NCI-H524 (cell line): Measurements from ENCODE around the gene AEBP1.
A peak's percentile ranks its signal among the peaks of the same experiment; 100 is the strongest.
"Not testable (repeated sequence)": the region's sequence is repeated elsewhere in the genome, so short reads cannot be mapped to it uniquely, and the experiment has no call there.

ENCODE experiments used
- DNase-seq, 2 experiments: peaks; one replicate each; lab custom pipeline; 2025; lab: John Stamatoyannopoulos, UW

AEBP1 gene

DNA sequence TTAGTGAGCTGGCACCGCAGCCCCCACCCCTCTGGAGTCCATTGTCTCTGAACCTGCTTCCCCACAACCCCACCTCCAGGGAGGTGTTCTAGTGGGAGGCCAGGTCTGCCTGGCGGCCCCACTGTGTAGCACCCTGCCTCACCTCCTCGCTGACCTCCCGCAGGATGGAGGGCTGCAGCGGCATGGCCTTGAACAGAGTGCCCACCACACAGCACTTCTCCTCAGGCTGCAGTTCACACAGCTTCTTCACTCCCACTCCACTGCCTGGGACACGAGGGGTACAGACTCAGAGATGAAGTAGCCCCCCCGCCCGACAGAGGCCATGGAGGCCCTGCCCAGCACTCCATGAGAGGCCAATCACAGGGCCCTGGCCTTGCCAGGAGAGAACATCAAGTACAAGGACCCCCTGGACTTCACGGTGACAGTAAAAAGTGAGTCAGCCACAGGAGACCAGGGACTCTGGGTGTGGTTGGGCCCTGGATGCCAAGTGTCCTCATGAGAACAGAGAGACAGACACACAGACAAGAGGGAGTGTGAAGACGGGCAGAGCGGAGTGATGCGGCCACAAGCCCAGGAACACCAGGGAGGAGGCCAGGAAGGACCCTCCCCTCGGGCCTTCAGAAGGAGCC is 13.8 kb downstream of the AEBP1 start:
- no peak for DNase-seq

DNA sequence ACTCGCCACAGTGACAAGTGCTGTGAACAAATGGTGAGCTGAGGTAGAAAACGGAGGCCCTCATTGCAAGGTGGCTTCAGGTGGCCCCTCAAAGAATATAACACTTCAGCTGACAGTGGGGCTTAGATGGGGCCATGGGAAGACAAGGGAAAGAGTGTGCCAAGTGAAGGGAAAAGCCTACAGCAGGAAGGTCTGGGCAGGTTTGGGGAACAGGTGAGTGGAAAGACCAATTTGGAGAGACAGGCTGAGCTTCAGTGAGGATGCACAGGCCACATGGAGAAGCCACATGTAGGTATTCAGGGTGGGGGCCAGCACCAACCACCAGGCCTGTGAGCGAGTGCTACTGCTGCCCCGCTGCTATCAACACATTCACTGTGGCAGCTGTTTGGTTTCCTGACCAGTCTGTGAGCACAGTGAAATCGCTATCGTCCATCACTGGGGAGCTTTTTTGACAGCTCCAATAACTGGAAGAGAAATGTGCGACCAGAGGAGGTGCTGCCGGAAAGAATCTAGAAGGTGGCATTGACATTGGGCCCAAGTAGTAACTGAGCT is 15.8 kb downstream of the AEBP1 start:
- DNase-seq: no peak

DNA sequence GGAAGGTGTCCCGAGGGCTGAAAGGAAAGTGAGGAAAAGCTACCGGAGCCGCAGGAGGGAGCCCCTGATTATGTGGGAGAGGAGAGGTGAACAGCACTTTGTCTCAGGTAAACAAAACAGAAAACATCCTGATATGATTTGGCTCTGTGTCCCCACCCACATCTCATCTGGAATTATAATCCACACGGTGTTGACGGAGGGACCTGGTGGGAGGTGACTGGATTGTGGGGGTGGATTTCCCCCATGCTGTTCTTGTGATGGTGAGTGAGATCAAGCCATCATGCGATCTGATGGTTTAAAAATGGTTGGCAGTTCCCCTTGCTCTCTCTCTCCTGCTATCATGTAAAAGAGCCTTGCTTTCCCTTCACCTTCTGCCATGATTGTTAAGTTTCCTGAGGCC is 16.2 kb downstream of the AEBP1 start:
- DNase-seq: no peak

DNA sequence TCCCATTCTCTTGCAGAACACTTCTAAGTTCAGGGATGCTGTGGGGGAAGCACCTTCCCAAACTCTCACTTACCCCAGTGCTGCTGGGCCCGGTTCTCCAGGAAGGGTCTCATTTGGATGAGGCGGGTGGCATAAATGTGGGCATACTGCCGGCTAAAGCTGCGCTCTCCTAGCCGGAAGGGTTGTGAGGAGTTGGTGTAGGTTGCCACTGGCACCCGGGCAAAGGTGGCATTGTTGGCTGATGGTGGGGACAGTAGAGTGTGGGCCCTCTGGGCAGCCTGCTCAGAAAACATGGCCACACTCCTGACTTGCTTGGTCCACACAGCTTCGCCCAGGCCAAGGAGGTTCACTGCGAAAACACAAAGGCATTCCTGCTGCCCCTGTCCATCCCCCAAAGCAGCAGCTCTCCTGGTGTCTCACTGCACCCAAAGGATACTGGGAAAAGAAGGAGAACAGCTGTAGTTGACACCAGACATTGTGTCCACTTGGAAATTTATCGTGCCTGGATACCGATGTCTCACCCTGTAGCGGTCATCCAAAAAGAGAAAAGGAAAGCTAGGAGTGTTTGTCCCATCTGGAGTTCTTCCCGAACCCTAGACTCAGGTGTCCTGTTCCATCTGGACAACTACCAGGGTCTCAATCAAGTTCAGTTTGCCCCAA is 17.7 kb downstream of the AEBP1 start:
- no peak for DNase-seq

DNA sequence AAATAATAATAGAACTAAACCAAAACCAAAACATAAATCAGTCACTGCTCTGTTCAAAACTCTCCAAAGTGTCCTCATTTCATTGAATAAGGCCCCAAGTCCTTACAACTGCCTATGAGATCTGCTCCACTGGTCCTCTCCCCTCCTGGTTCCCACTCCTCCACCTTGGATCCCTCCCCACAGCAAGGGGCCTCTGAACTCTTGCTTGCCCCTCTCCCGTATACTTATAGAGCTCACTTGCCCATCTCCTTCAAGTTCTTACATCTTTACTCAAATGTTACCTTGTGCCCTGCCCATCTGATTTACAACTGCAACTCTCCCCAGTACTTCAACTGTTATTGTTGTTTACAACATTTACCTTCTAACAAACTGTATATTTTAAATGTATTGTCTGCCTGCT is 18.4 kb downstream of the AEBP1 start:
- no peak for DNase-seq

DNA sequence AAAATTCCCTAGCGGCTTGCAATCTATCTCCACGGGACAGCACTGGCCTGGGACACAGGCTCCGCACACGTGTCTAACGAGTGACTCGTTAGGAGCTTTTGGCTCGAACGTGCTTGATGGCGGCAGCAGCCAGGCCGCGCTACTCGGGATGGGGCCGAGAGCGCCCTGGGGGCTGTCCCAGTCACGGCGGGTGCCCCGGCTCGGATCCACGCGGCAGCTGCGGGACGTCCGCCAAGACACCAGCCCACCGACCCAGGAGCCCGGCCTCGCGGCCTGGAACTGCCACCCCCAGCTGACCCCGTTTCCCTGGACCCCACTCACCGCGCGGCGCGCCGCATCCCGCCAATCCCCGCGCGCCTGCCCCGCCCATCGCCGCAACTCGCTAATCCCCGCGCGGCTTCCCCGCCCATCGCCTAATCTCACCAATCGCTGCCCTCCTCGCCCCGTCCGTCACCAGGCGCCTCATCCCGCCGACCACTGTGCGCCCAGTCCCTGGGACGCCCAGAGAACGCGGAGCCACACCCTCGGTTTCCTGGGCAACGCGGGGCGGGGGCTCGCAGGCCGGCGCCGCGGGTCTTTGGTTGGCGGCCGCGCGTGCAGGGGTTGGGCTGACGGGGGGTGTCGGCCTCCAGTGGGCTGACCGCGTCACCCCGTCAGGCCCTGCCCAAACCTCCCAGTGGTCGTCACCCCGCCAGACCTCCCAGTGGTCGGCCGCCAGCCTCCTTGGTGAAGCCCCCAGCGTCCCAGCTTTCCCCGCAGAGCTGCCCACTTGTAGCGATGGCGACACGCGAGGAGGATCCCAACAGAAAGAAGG is 19.3 kb downstream of the AEBP1 start, which contains the start of gene POLD2:
Gene POLD2 (minus strand): TSS at position 359 of the 814 bp plus-strand sequence. CDS start 1,495 bp downstream, outside the sequence.
- peak; percentile 93 to 95 for DNase-seq

DNA sequence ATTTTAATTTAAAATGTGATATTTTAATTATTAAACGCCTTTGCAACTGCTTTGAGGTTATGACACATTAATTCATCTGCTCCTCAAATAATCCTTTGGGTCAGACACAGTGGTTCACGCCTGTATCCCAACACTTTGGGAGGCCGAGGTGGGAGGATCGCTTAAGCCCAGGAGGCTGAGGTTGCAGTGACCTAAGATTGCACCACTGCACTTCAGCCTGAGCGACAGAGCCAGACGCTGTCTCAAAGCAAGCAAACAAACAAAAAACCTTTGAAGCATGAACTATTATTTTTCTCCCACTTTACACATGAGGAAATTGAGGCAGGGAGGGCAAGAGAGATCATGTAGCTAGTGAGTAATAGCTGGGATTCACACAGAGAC is 20.7 kb downstream of the AEBP1 start:
- no peak for DNase-seq

DNA sequence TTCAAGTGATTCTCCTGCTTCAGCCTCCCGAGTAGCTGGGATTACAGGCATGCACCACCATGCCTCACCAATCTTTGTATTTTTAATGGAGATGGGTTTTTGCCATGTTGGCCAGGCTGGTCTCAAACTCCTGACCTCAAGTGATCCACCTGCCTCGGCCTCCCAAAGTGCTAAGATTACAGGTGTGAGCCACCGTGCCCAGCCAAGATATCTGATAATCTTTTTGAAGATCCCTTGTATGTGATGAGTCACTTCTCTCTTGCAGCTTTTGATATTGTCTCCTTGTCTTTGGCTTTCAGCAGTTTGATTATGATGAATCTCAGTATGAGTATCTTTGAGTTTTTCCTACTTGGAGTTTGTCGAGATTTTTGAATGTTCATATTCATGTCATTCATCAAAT is 22.4 kb downstream of the AEBP1 start:
- DNase-seq: not testable (repeated sequence)

DNA sequence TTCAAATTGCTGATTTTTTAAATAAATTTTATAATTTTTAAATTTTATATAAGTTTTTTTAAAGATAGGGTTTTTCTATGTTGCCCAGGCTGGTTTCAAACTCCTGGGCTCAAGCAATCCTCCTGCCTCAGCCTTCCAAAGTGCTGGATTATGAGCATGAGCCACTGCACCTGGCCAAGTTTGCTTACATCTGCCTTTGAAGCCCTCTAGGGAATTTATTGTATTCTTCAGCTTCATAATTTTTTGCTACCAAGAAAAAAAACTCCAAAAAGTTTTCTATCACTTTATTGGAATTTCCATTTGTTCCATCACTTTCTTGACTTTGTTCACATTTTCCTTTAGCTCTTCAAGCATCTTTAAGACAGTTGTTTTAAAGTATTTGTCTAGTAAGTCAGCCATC is 23.0 kb downstream of the AEBP1 start:
- DNase-seq: no peak

DNA sequence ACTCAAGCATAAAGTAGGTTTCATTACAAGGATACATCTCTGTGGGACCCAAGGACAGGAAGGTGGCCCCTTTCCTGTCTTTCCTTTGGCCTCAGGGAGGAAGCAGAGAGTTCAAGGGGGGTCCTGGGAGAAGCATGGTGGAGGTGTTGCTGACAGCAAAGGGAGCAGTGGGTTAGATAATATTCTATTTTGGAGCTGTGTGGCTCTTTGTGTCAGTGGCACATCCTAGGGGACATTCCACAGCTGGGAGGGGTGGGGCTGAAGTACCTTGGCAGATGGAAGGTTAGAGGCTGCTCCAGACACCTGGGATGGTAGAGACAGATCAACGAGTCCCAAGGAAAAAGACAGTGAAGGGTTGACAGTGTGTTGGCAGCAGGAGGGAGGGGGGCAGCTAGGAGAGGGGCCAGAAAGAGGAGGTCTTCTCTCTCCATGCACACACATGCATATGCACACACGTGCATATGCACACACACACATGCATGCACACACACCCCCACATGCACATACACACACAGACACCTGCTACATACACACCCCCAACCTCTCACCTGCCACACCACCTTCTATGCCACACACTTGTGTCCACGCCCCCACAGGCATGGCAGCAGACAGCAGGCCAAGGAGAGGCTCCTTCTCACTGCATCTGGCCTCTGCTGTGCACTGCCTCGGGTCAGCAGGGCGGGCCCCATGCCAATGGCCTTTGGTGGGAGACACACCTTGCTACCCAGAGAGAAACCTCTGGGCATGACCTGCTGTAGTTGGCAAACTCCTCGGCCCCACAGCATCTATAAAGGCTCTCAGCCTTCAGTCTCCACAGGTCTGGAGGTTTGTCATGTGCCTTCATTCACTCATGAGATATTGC is 24.8 kb downstream of the AEBP1 start:
- no peak for DNase-seq

DNA sequence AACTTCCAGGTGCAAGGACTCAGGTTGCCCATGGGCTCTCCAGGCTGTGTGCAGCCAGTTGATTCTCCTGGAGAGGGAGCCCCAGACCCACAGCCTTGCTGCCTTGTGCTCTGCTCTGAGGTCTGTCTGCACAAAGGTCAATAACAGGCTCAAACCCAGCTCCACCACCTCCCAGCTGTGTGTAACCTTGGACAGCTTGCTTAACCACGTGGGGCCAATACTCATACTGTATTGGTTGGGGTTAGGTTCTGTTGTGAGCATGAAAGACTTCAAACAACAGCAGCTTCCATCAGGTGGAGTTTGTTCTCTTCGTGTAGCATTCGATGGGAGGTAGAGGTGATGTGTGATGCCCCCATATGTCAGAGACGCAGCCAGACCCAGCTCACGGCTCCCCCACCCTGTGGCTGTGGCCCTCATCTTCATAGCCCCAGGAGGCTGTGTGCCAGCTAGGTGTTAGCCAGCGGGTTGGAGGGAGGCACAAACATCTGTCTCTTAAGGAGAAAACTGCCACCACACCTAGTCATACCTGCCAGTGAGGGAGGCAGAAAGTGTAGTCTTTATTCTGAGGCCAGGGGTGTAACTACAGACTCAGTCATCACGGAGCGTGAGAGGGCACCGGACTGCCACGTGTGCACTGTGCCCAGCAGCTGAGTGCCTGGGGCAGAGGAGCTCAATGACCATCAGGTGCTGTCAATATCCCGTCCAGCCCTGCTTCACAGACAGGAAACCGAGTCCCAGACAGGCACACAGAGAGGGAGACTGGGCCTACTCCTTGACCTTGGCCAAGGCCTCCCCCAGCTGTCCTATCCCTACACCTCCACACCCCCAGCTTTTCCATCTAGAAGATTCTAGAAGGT is 27.3 kb downstream of the AEBP1 start:
- peak; percentile 51 to 79 for DNase-seq

DNA sequence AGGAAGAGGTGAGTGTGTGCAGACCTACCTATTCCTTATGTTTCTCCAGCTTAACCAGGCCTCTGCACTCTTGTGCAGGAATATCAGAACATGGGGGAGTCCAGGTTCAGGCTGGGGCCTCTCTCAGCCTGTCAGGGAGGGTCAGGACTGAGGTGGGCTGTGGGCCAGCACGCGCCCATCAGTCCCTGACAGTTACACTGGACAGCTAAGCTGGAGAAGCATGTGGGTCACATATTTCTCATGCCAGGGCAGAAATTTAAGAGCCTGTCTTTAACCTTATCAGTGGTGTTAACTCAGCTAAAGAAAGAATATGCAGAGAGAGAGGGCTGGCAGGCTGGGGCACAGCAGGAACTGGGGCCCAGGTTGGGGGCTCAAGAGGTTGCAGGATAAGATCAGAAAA is 27.9 kb downstream of the AEBP1 start:
- no peak for DNase-seq

DNA sequence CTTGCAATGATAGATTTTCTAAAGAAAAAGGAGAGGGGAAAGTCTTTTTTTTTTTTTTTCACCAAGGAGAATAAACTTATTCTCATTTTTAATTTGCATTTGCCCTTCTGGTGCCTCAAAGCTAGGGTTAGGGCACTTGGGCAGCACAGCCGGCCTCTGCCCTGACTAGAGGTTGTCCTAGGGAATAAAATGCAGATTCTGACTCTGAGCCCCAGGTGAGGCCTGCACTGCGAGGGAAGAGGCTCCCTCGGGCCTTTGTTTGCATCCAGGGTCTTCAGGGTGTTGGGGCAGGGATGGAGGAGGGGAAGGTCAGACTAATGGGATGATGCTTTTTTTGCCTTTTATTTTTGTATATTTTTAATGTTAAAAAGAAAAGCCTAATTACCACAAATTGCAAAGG is 29.1 kb downstream of the AEBP1 start:
- no peak for DNase-seq

DNA sequence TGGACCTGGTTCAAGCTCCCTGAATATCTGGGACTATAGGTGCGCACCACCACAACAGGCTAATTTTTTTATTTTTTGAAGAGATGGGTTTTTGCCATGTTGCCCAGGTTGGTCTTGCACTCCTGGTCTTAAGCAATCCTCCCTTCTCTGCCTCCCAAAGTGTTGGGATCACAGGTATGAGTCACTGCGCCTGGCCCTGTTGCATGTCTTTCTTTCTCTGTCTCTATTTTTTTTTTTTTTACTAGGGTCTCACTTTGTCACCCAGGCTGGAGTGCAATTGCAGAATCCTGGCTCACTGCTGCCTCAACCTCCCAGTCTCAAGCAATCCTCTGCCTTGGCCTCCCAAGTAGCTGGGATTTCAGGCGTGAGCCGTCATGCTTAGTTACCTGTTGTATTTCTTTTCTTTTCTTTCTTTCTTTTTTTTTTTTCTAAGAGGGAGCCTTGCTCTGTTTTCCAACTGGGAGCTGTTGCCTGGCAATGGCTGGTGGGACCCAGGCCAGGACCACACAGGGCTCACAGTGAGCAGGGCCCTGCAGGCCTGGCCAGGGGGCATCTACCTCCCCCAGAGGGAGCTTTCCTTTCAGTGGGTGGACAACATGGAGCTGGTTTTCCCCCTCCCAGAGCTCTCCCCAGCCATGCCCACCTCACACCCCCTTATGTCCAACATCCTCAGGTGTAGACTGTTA is 30.9 kb downstream of the AEBP1 start:
- no peak for DNase-seq

DNA sequence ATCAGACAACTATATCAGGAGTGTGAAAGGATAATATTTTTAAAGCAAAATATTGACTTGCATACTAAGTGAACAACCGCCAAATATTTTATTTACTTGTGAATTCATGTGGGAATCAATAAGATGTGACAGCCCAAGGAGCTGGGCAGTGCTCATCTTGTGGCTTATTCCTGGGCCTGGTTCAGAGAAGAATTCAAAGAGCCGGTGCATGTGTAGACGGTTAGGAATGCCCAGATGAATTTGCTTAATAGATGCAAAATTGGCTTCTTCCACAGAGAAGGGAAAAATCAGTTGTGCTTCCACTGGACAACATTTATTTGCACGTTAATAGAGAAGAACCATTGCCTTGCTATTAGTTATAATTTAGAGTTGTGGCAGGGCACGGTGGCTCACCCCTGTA is 32.6 kb downstream of the AEBP1 start:
- DNase-seq: no peak

DNA sequence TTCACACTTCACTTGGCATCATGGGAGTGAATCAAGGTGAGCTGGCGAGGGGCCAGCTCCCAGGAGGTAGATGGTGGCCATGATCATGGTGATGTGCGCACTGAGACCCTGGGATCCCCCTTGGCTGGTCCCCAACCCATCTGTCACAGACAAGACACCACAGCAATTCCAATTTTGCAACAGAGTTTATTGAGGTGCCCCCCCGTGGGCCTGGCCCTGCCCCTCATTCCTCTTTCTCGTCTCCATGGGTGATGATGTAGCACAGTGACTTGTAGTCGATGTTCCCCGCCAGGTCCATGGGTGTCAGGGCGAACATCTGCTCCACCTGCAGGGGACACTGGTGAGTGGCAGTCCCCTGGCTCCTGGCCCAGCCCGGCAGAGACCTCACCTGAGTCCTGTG is 34.6 kb downstream of the AEBP1 start:
- no peak for DNase-seq

DNA sequence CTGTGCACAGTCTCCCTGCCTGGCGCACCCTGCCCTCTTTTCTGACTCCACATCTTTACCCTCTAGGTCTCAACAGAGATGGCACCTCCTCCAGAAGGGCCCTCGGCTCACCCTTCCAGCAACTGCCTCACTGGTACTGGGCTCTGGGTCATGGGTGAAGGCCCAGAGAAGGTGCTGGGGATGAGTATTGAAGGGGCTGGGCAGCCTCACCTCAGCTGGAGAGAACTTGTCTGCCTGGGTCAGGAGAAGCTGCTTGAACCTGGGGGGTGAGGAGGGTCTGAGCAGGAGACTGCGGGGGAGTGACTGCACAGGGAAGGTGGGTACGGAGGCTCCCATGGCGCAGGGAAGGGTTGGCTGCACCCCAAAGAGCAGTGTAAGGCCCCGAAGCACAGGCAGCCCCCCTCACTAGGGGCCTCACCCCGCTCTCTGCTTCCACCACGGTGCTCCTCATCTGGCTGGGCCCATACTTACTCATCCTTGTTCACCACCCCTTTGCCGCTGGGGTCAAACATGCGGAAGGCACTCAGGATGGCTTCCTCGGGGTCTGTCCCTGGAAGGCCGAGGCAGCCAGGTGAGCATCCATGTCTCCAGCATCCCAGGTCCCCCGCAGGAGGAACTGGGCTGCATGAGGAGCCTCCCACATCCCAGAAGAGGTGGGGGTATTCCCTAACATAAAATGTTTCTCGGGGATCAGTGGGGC is 35.3 kb downstream of the AEBP1 start:
- DNase-seq: no peak

DNA sequence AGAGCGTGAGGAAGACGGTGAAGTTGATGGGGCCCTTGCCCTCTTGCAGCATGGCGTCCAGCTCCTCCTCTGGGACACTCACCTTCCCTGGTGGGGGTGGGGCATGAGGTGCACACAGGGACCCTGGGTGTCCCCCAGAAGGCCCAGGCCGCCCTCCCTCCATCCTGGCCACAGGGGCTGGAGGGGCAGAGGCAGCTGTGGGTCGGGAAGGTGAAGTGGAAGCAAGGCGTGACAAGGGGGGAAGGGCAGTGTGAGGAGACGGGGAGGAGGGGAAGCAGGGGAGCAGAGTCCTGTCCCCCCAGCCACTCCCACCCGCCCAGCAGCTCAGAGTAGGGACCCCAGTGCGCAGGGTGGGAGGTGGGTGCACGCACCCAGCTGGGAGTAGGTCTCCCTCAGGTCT is 36.2 kb downstream of the AEBP1 start:
- DNase-seq: no peak

DNA sequence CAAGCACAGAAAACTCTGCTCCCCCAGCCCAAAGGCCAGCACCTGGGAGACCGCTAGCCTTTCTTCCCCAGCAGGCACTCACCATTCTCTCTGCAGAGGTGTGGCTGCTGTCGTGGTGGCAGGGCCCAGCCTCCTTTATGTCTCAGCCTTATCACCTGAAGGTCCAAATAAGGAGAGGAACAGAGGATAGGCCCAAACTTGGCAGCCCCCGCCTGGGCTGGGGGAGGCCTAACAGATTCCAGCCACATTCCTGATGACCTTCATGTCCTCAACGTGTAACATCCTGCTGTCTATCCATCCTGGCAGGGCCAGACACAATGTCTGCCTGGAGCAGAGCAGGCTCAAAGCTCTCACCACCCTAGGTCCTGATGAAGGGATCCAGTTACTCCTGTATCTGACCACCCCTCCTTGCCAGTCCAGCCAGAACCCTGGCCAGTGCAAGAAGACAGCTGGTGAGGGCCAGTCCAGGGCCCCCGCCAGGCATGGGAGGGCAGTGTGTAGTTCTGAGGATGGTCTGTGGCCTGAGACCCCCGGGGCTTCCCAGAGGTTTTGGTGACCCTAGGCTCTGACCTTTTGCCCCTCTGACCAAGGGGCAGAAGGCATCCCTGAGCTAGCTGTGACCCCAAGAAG is 37.2 kb downstream of the AEBP1 start, which contains the start of gene MYL7:
Gene MYL7 (minus strand): TSS at position 112 of the 630 bp plus-strand sequence. CDS start 27 bp downstream, at position 85.
- no peak for DNase-seq
